GM12878 (cell line): ENCODE measurements around the gene ZG16. TPM values are rescaled to one million over a fixed set of nuclear protein-coding genes. Genes with fewer than 3 reads are reported as not detected.

Experiments used
- ATAC-seq: fragments of 200-7000 bp; cut with Tn5 transposase; 3 replicates; pipeline ENCODE4 v1.9.1; 2020; ENCODE audit warnings: mild to moderate bottlenecking, moderate library complexity
- BruUV-seq: library from RNA; stranded (reverse); fragments of 400-500 nt; replicated peaks from 2 replicates; lab custom pipeline; 2021; lab: Mats Ljungman, UMichigan
- CTCF ChIA-PET: fragments of 300-600 bp; sonication (Branson Sonifier 250); formaldehyde crosslinking; extraction: SDS; loops from one replicate; lab custom pipeline; 2021; ENCODE audit warnings: inconsistent platforms; lab: Yijun Ruan, JAX
- POLR2A ChIA-PET: fragments of 350-600 bp; formaldehyde crosslinking; extraction: SDS; loops from one replicate; lab custom pipeline; 2021; ENCODE audit warnings: inconsistent platforms; lab: Charles Lee
- RAD21 ChIA-PET: fragments of 300-600 bp; sonication (Branson Sonifier 250); formaldehyde crosslinking; loops from one replicate; lab custom pipeline; 2023; ENCODE audit warnings: antibody characterized with exemption; ENCODE audit not compliant: unreplicated experiment; lab: Charles Lee
- SMC1A ChIA-PET: fragments of 300-600 bp; sonication (Branson Sonifier 250); formaldehyde crosslinking; loops from one replicate; lab custom pipeline; 2023; ENCODE audit not compliant: unreplicated experiment, uncharacterized antibody; lab: Charles Lee
- DNase-seq: peaks from one replicate; pipeline ENCODE4 v3.0.0-alpha.2; 2011; ENCODE audit warnings: low read depth, low spot score
- FAIRE-seq: peaks from 3 replicates; lab custom pipeline; 2011; peaks lifted over from hg19 to GRCh38; lab: Jason Lieb, UNC
- H2AFZ ChIP-seq: 2 replicates; pipeline ENCODE4 v1.6.0; 2011; ENCODE audit warnings: low read depth, low read length, control low read depth; ENCODE audit not compliant: control insufficient read depth
- H3K27ac ChIP-seq: 2 replicates; pipeline ENCODE4 v1.5.1; 2011; ENCODE audit warnings: control low read depth; ENCODE audit not compliant: control insufficient read depth, insufficient read depth
- H3K27me3 ChIP-seq, 2 experiments: replicated peaks in 1 of 2; 2 replicates each; pipeline versions ENCODE4 v1.6.0 to v1.6.1; 2011; ENCODE audit warnings: low read length in 1 of 2; ENCODE audit not compliant: control insufficient read depth in 2 of 2, insufficient read depth in 2 of 2
- H3K36me3 ChIP-seq, 2 experiments: 2 replicates each; pipeline ENCODE4 v1.5.1; 2011; ENCODE audit warnings: low read length in 1 of 2; ENCODE audit not compliant: control insufficient read depth in 2 of 2, insufficient read depth in 2 of 2
- H3K4me1 ChIP-seq: 2 replicates; pipeline ENCODE4 v1.6.1; 2011; ENCODE audit warnings: mild to moderate bottlenecking, low read length, moderate library complexity, mixed read lengths; ENCODE audit not compliant: control insufficient read depth, insufficient read depth
- H3K4me2 ChIP-seq: 2 replicates; pipeline ENCODE4 v1.6.0; 2011; ENCODE audit warnings: control low read depth; ENCODE audit not compliant: control insufficient read depth, insufficient read depth
- H3K4me3 ChIP-seq: fragments of 200-600 bp; sonication (generic); 2 replicates; pipeline ENCODE4 v1.5.1; 2016
- H3K79me2 ChIP-seq: 2 replicates; pipeline ENCODE4 v1.6.0; 2011; ENCODE audit warnings: low read length; ENCODE audit not compliant: control insufficient read depth, insufficient read depth
- H3K9ac ChIP-seq: 2 replicates; pipeline ENCODE4 v1.8.0; 2011; ENCODE audit warnings: low read length, control low read depth, mixed read lengths; ENCODE audit not compliant: control insufficient read depth, insufficient read depth
- H3K9me3 ChIP-seq: replicated peaks from 3 replicates; pipeline ENCODE4 v1.5.1; 2011; ENCODE audit warnings: mild to moderate bottlenecking, low read length; ENCODE audit not compliant: control insufficient read depth, insufficient read depth
- H4K20me1 ChIP-seq: 2 replicates; pipeline ENCODE4 v1.6.0; 2011; ENCODE audit not compliant: control insufficient read depth, insufficient read depth
- ATF7 ChIP-seq: fragments of 450-650 bp; IDR thresholded peaks from 2 replicates; pipeline ENCODE4 v1.6.1; 2016; ENCODE audit warnings: low read depth, mild to moderate bottlenecking
- E2F8 ChIP-seq: fragments of 450-650 bp; IDR thresholded peaks from 2 replicates; pipeline ENCODE4 v1.6.1; 2018; ENCODE audit warnings: mild to moderate bottlenecking, low read depth, moderate library complexity; ENCODE audit not compliant: partially characterized antibody
- E4F1 ChIP-seq: fragments of 450-650 bp; IDR thresholded peaks from 2 replicates; pipeline ENCODE4 v1.6.1; 2018; ENCODE audit warnings: borderline replicate concordance, mild to moderate bottlenecking; ENCODE audit not compliant: partially characterized antibody
- EGR1 ChIP-seq, 2 experiments: IDR thresholded peaks; 1 replicate in 1 of 2; 2 replicates in 1 of 2; pipeline ENCODE4 v1.6.1; 2011 to 2012; ENCODE audit warnings: low read depth in 2 of 2, low read length in 2 of 2, borderline replicate concordance in 1 of 2, mild to moderate bottlenecking in 1 of 2, moderate library complexity in 1 of 2
- EZH2 ChIP-seq: IDR thresholded peaks from 2 replicates; pipeline ENCODE4 v1.6.1; 2012; ENCODE audit warnings: low read depth, mild to moderate bottlenecking, control low read depth, inconsistent platforms, low read length, borderline replicate concordance; ENCODE audit not compliant: control insufficient read depth
- KAT2A ChIP-seq: conservative IDR thresholded peaks from 2 replicates; pipeline ENCODE4 v1.6.1; 2011; ENCODE audit warnings: low read depth, low read length; ENCODE audit not compliant: control insufficient read depth
- MXI1 ChIP-seq: fragments of 150-350 bp; IDR thresholded peaks from 2 replicates; pipeline ENCODE4 v1.6.1; 2011; ENCODE audit warnings: low read depth, mild to moderate bottlenecking, inconsistent platforms, low read length, improper control_type of control experiment
- NR2C1 ChIP-seq: fragments of 450-650 bp; IDR thresholded peaks from 2 replicates; pipeline ENCODE4 v1.6.1; 2017; ENCODE audit warnings: antibody characterized with exemption, mild to moderate bottlenecking, moderate library complexity
- POLR2AphosphoS5 ChIP-seq: IDR thresholded peaks from 2 replicates; pipeline ENCODE4 v1.6.1; 2011; ENCODE audit warnings: mild to moderate bottlenecking, low read length, inconsistent platforms
- TAF1 ChIP-seq: IDR thresholded peaks from 2 replicates; pipeline ENCODE4 v1.6.1; 2011; ENCODE audit warnings: mild to moderate bottlenecking, low read depth, low read length, borderline replicate concordance
- ZNF207 ChIP-seq: fragments of 450-650 bp; IDR thresholded peaks from 2 replicates; pipeline ENCODE4 v1.6.1; 2014; ENCODE audit warnings: antibody characterized with exemption, mild to moderate bottlenecking, borderline replicate concordance
- ZNF217 ChIP-seq: fragments of 450-650 bp; IDR thresholded peaks from 2 replicates; pipeline ENCODE4 v1.6.1; 2017; ENCODE audit warnings: antibody characterized with exemption, mild to moderate bottlenecking
- ZNF274 ChIP-seq: IDR thresholded peaks from one replicate; pipeline ENCODE4 v1.8.0; 2011; ENCODE audit not compliant: insufficient read length, insufficient read depth
- ZSCAN29 ChIP-seq: fragments of 450-650 bp; IDR thresholded peaks from 2 replicates; pipeline ENCODE4 v1.6.1; 2017; ENCODE audit warnings: mild to moderate bottlenecking, moderate library complexity
- WGBS: methylation state at CpG from one replicate; pipeline ENCODE4 v1.1.6; 2016; ENCODE audit warnings: low lambda C conversion rate; ENCODE audit not compliant: insufficient replicate concordance, insufficient coverage; ENCODE audit errors: missing lambda C conversion rate; 5-methylcytosine and 5-hydroxymethylcytosine counted together
- in situ Hi-C: fragments of 300-500 bp; cut with MboI; formaldehyde crosslinking; loops from 9 replicates; pipeline ENCODE4 v1.14.3; 2018; ENCODE audit warnings: mixed read lengths
- intact Hi-C: fragments of 100-400 bp; cut with micrococcal nuclease; formaldehyde crosslinking; loops from one replicate; pipeline ENCODE4 v1.14.2; 2022; ENCODE audit not compliant: unreplicated experiment
- polyA plus RNA-seq, 11 experiments: library from polyadenylated mRNA; depleted of rRNA in 4 of 11; unstranded in 6 of 11; stranded (reverse) in 5 of 11; fragments of >200 nt; fragmentation: Nextera tagmentation in 4 of 11; fragmentation: Illumina TruSeq in 1 of 11; extraction: Ambion mirVana in 4 of 11; extraction: Trizol in 1 of 11; gene quantifications; 1 replicate in 1 of 11; 2 replicates in 10 of 11; pipeline versions ENCODE4 v1.2.1 to v1.2.3, GENCODE V29; 2011 to 2016; ENCODE audit warnings: inconsistent platforms in 2 of 11, missing spikeins in 2 of 11, low read depth in 1 of 11
- total RNA-seq, 4 experiments: library from RNA; depleted of rRNA in 3 of 4; stranded (reverse); fragments of >200 nt in 3 of 4; fragmentation: Illumina TruSeq in 1 of 4; extraction: Trizol in 1 of 4; gene quantifications; 2 replicates each; pipeline versions ENCODE4 v1.2.1 to v1.2.3, GENCODE V29; 2013 to 2021
- TF ChIP-seq, protein P1 (sequence below): fragments of 450-650 bp; IDR thresholded peaks from 2 replicates; pipeline ENCODE4 v1.6.1; 2014; ENCODE audit warnings: mild to moderate bottlenecking

Gene ZG16
- total and polyA plus RNA-seq, 10 of the 15 experiments (the other 5 are each of a cell fraction or from before 2014, with no cell fraction given) = not detected

GRCh38 chr16:29815793-29816693, 38.0 kb downstream of the ZG16 start, which contains the start of gene PAGR1:
Gene PAGR1 (plus strand): TSS chr16:29816152. CDS start chr16:29816526, 374 bp downstream.
- Histone ChIP-seq H3K27ac (peak within 1 kb of the TSS; percentile 90), H3K9ac (peak within 1 kb of the TSS; percentile 90), H2AFZ (peak within 1 kb of the TSS; percentile 97), H3K36me3 (peaks cover 0 to 2% of the 10 kb centered on the region in 2 experiments; a peak in 1 of 4 replicates), H4K20me1 (no peaks in the 10 kb centered on the region), H3K79me2 (peaks cover 27% of the 10 kb centered on the region), H3K9me3 (no peaks in the 10 kb centered on the region), H3K4me3 (peak within 1 kb of the TSS; percentile 99), H3K4me1 (peaks cover 20% of the 10 kb centered on the region), H3K27me3 (no peaks in the 10 kb centered on the region), H3K4me2 (peak within 1 kb of the TSS; percentile 98)
- ChIA-PET RAD21 (interaction anchor here (0.6 to 7.9 kb wide), 13 partner anchors 9 to 173 kb away, joined by 3 to 51 read pairs (median 3); partner anchors contain the start of gene MAZ), POLR2A (interaction anchor here (0.6 to 2.7 kb wide), 14 partner anchors 8 to 1327 kb away, joined by 3 to 20 read pairs (median 6); partner anchors contain the start of genes KCTD13, MAZ and TAOK2), SMC1A (interaction anchor here (0.7 to 7.8 kb wide), 11 partner anchors 8 to 180 kb away, joined by 3 to 48 read pairs (median 3); partner anchors contain the start of genes INO80E and KIF22), CTCF (interaction anchor here (0.6 to 8.3 kb wide), 16 partner anchors 8 to 157 kb away, joined by 3 to 99 read pairs (median 4); partner anchors contain the start of genes C16orf54 and KIF22)
- 1% methylated on average over 70 of the region's 70 CpGs for WGBS
- TSS peak; percentile 68 for BruUV-seq
- ATAC-seq (peak; percentile 75), DNase-seq (peak; percentile 100), FAIRE-seq (peak; percentile 98)
- in situ Hi-C loops (loop anchor here (5.0 kb wide), 1 partner anchor 214 kb away; no protein-coding TSS in a partner anchor), intact Hi-C loops (loop anchor here (2.0 to 5.0 kb wide), 2 partner anchors 181 to 206 kb away; partner anchors contain the start of genes C16orf92 and INO80E)
- TF ChIP-seq NR2C1 (peak; percentile 92), KAT2A (no peak), E4F1 (peak; percentile 47), ZNF274 (no peak), ZNF207 (peak; percentile 77), E2F8 (peak; percentile 62), MXI1 (peak; percentile 88), ZNF217 (no peak; the same call in 1 of the 2 replicates), EZH2 (no peak), ZSCAN29 (no peak), TAF1 (peak; percentile 90), POLR2AphosphoS5 (peak; percentile 83), EGR1 (IDR thresholded peaks at IDR 0.05; ENCODE audit: borderline replicate concordance in 1 of 2, low read depth in 2 of 2, low read length in 2 of 2) (peak; percentile 36 to 37; a peak in 2 of 3 replicates), ATF7 (peak; percentile 46; the same call in 1 of the 2 replicates)
- TF ChIP-seq, protein P1, sequence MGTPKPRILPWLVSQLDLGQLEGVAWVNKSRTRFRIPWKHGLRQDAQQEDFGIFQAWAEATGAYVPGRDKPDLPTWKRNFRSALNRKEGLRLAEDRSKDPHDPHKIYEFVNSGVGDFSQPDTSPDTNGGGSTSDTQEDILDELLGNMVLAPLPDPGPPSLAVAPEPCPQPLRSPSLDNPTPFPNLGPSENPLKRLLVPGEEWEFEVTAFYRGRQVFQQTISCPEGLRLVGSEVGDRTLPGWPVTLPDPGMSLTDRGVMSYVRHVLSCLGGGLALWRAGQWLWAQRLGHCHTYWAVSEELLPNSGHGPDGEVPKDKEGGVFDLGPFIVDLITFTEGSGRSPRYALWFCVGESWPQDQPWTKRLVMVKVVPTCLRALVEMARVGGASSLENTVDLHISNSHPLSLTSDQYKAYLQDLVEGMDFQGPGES = peak; percentile 33; the same call in 1 of the 2 replicates
